H9 (cell line): ENCODE results near the gene SYNE2. TPM values are rescaled to one million over a fixed set of nuclear protein-coding genes. Genes with fewer than 3 reads are reported as not detected.

Experiments
- DNase-seq: peaks from one replicate; pipeline ENCODE4 v3.0.0-alpha.2; 2017
- H2AFZ ChIP-seq: one replicate; pipeline ENCODE4 v1.6.1; 2013; ENCODE audit warnings: mild to moderate bottlenecking, low read length, control low read depth, moderate library complexity
- H2AK5ac ChIP-seq: 2 replicates; pipeline ENCODE4 v1.6.1; 2013; ENCODE audit warnings: low read length, control low read depth, mixed read lengths; ENCODE audit not compliant: insufficient read length
- H2BK120ac ChIP-seq: one replicate; pipeline ENCODE4 v1.6.1; 2013; ENCODE audit warnings: low read depth, mild to moderate bottlenecking, low read length, control low read depth, inconsistent platforms; ENCODE audit not compliant: poor library complexity, severe bottlenecking
- H2BK12ac ChIP-seq: 2 replicates; pipeline ENCODE4 v1.6.1; 2013; ENCODE audit warnings: low read length, control low read depth, mixed read lengths, low read depth; ENCODE audit not compliant: insufficient read length
- H2BK15ac ChIP-seq: 2 replicates; pipeline ENCODE4 v1.6.1; 2013; ENCODE audit warnings: low read depth, low read length, control low read depth
- H2BK20ac ChIP-seq: one replicate; pipeline ENCODE4 v1.6.1; 2013; ENCODE audit warnings: low read depth, mild to moderate bottlenecking, low read length, control low read depth, inconsistent platforms; ENCODE audit not compliant: poor library complexity, severe bottlenecking
- H2BK5ac ChIP-seq: 2 replicates; pipeline ENCODE4 v1.6.1; 2013; ENCODE audit warnings: low read length, control low read depth, mixed read lengths; ENCODE audit not compliant: insufficient read length
- H3K14ac ChIP-seq: 2 replicates; pipeline ENCODE4 v1.6.1; 2013; ENCODE audit warnings: low read length, control low read depth; ENCODE audit not compliant: insufficient read depth
- H3K18ac ChIP-seq: 2 replicates; pipeline ENCODE4 v1.6.1; 2013; ENCODE audit warnings: low read depth, mild to moderate bottlenecking, mixed read lengths, low read length, control low read depth; ENCODE audit not compliant: insufficient read length
- H3K23ac ChIP-seq: 2 replicates; pipeline ENCODE4 v1.6.1; 2013; ENCODE audit warnings: low read length, control low read depth, mixed read lengths, low read depth; ENCODE audit not compliant: insufficient read length
- H3K23me2 ChIP-seq: 2 replicates; pipeline ENCODE4 v1.6.1; 2013; ENCODE audit warnings: low read depth, mild to moderate bottlenecking, mixed read lengths, low read length, control low read depth; ENCODE audit not compliant: insufficient read length, poor library complexity, severe bottlenecking
- H3K27ac ChIP-seq: 2 replicates; pipeline ENCODE4 v1.5.1; 2013; ENCODE audit warnings: low read length, control low read depth, mixed read lengths, low read depth; ENCODE audit not compliant: insufficient read length
- H3K27me3 ChIP-seq: 2 replicates; pipeline ENCODE4 v1.6.1; 2013; ENCODE audit warnings: low read length, control low read depth, inconsistent platforms; ENCODE audit not compliant: insufficient read depth
- H3K4ac ChIP-seq: 2 replicates; pipeline ENCODE4 v1.6.1; 2013; ENCODE audit warnings: low read depth, mild to moderate bottlenecking, control low read depth, inconsistent platforms, low read length, moderate library complexity
- H3K4me1 ChIP-seq: 2 replicates; pipeline ENCODE4 v1.6.1; 2013; ENCODE audit warnings: low read length, control low read depth, inconsistent platforms; ENCODE audit not compliant: insufficient read depth
- H3K4me2 ChIP-seq: 2 replicates; pipeline ENCODE4 v1.6.1; 2013; ENCODE audit warnings: low read length, control low read depth, mixed read lengths; ENCODE audit not compliant: insufficient read length, insufficient read depth
- H3K56ac ChIP-seq: 2 replicates; pipeline ENCODE4 v1.6.1; 2013; ENCODE audit warnings: low read depth, mild to moderate bottlenecking, mixed read lengths, low read length, control low read depth; ENCODE audit not compliant: insufficient read length
- H3K79me1 ChIP-seq: 2 replicates; pipeline ENCODE4 v1.6.1; 2013; ENCODE audit warnings: low read depth, mild to moderate bottlenecking, moderate library complexity, low read length, control low read depth, inconsistent platforms; ENCODE audit not compliant: insufficient read depth, poor library complexity, severe bottlenecking
- H3K79me2 ChIP-seq: 2 replicates; pipeline ENCODE4 v1.6.1; 2013; ENCODE audit warnings: low read length, control low read depth, inconsistent platforms; ENCODE audit not compliant: insufficient read depth
- H3K9ac ChIP-seq: 2 replicates; pipeline ENCODE4 v1.6.1; 2013; ENCODE audit warnings: low read length, control low read depth, mixed read lengths; ENCODE audit not compliant: insufficient read length; ENCODE audit errors: extremely low read depth
- H3K9me3 ChIP-seq: one replicate; pipeline ENCODE4 v1.6.1; 2013; ENCODE audit warnings: low read depth, low read length, inconsistent platforms; ENCODE audit not compliant: control insufficient read depth
- H3T11ph ChIP-seq: one replicate; pipeline ENCODE4 v1.6.1; 2013; ENCODE audit warnings: mild to moderate bottlenecking, low read length, control low read depth, inconsistent platforms
- H4K20me1 ChIP-seq: one replicate; pipeline ENCODE4 v1.6.1; 2013; ENCODE audit not compliant: control insufficient read depth, insufficient read length, insufficient read depth
- H4K5ac ChIP-seq: 2 replicates; pipeline ENCODE4 v1.6.1; 2013; ENCODE audit warnings: low read depth, mild to moderate bottlenecking, mixed read lengths, low read length, control low read depth; ENCODE audit not compliant: insufficient read length
- H4K8ac ChIP-seq: replicated peaks from 2 replicates; pipeline ENCODE4 v1.6.1; 2013; ENCODE audit warnings: low read length, control low read depth, mixed read lengths, low read depth; ENCODE audit not compliant: insufficient read length
- H4K91ac ChIP-seq: 2 replicates; pipeline ENCODE4 v1.6.1; 2013; ENCODE audit warnings: low read depth, mild to moderate bottlenecking, moderate library complexity, mixed read lengths, low read length, control low read depth; ENCODE audit not compliant: insufficient read length
- H3K27ac Mint-ChIP-seq, 3 experiments: 2 replicates in 2 of 3; 3 replicates in 1 of 3; pipeline ENCODE4 v1.8.0; 2020 to 2021; ENCODE audit warnings: mixed read lengths in 3 of 3, mild to moderate bottlenecking in 1 of 3, moderate library complexity in 1 of 3
- H3K27me3 Mint-ChIP-seq: 2 replicates; pipeline ENCODE4 v1.8.0; 2021; ENCODE audit warnings: low read depth, mild to moderate bottlenecking, moderate library complexity, mixed read lengths
- H3K36me3 Mint-ChIP-seq, 3 experiments: 2 replicates in 2 of 3; 3 replicates in 1 of 3; pipeline ENCODE4 v1.8.0; 2020 to 2021; ENCODE audit warnings: low read depth in 3 of 3, mixed read lengths in 3 of 3; ENCODE audit not compliant: insufficient read depth in 1 of 3
- H3K4me1 Mint-ChIP-seq, 2 experiments: 2 replicates each; pipeline ENCODE4 v1.8.0; 2020; ENCODE audit warnings: mixed read lengths in 2 of 2
- H3K4me3 Mint-ChIP-seq, 2 experiments: 2 replicates in 1 of 2; 3 replicates in 1 of 2; pipeline ENCODE4 v1.8.0; 2020 to 2021; ENCODE audit warnings: mild to moderate bottlenecking in 2 of 2, mixed read lengths in 2 of 2, moderate library complexity in 1 of 2
- H3K9me3 Mint-ChIP-seq, 2 experiments: 2 replicates in 1 of 2; 3 replicates in 1 of 2; pipeline ENCODE4 v1.8.0; 2020; ENCODE audit warnings: mild to moderate bottlenecking in 2 of 2, mixed read lengths in 2 of 2, moderate library complexity in 1 of 2
- CTCF ChIP-seq: fragments of 200-600 bp; sonication (generic); conservative IDR thresholded peaks from 3 replicates; pipeline ENCODE4 v1.8.0; 2021; ENCODE audit warnings: antibody characterized with exemption, mild to moderate bottlenecking
- WGBS: extraction: QIAGEN DNeasy Blood & Tissue Kit; methylation state at CpG from one replicate; pipeline ENCODE4 v1.1.7; 2013; ENCODE audit warnings: missing lambda C conversion rate, low lambda C conversion rate, mixed read lengths; ENCODE audit not compliant: insufficient read length; ENCODE audit errors: extremely low coverage; 5-methylcytosine and 5-hydroxymethylcytosine counted together
- total RNA-seq: library from RNA; stranded (reverse); gene quantifications from 2 replicates; pipeline ENCODE4 v1.2.1, GENCODE V29; 2021

The SYNE2 gene
- total RNA-seq, 1 experiment from 2014 or later: 43.3 TPM

- whole genome bisulfite sequencing: no CpG with 5 or more reads among the region's 2 CpGs
- Histone ChIP-seq H2BK5ac (no peak overlapping the region), H3K9ac (no peak overlapping the region), H4K20me1 (no peaks in the 10 kb centered on the region), H2BK12ac (no peak overlapping the region), H2AK5ac (no peak overlapping the region), H3K79me2 (no peaks in the 10 kb centered on the region), H3T11ph (no peak overlapping the region), H2BK15ac (no peak overlapping the region), H4K8ac (no peak overlapping the region), H3K79me1 (no peaks in the 10 kb centered on the region), H3K23ac (no peak overlapping the region), H3K4me1 (no peaks in the 10 kb centered on the region), H2BK20ac (no peak overlapping the region), H3K23me2 (no peaks in the 10 kb centered on the region), H3K9me3 (no peaks in the 10 kb centered on the region), H4K91ac (no peak overlapping the region), H3K4me2 (no peak overlapping the region), H4K5ac (no peak overlapping the region), H3K14ac (no peak overlapping the region), H3K56ac (no peak overlapping the region), H3K27me3 (no peaks in the 10 kb centered on the region), H2BK120ac (no peak overlapping the region), H3K4ac (no peak overlapping the region), H3K18ac (no peak overlapping the region), H3K27ac (no peak overlapping the region), H2AFZ (no peak overlapping the region)
- Mint-ChIP-seq H3K4me1 (peaks cover 2 to 8% of the 10 kb centered on the region in 2 experiments; a peak in 2 of 4 replicates), H3K36me3 (no peaks in the 10 kb centered on the region), H3K27me3 (no peaks in the 10 kb centered on the region; the same call in 1 of the 2 replicates), H3K9me3 (peaks cover 2% of the 10 kb centered on the region in 2 experiments; a peak in 2 of 5 replicates), H3K4me3 (no peak overlapping the region), H3K27ac (0 out of 7 replicates have a peak overlapping the region, but pooled peaks of 1 of the 3 experiments have one; percentile 45)
- no peak for TF ChIP-seq CTCF
- no peak for DNase-seq
Measured at GRCh38 chr14:64238631-64239030, 385.8 kb downstream of the SYNE2 start.
